ENCODE data around the gene FTCD. TPM values are rescaled to one million over a fixed set of nuclear protein-coding genes. Genes with fewer than 3 reads are reported as not detected.

Gene FTCD
- total RNA-seq, 4 donors from 2014 or later, result not detected

DNA sequence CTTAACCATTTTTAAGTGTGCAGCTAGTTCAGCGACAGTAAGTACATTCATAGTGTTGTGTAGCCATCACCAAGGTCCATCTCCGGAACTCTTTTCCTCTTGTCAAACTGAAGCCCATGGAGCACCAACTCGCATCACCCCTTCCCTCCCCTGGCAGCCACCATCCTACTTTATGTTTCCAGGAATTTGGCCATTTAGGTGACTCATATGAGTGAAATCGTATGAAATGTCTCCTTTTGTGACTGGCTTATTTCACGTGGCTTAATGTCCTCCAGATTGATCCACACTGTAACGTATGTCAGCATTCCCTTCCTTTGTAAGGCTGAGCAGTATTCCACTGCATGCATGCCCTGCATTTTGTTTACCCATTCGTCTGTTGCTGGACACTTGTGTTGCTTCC lies 55.0 kb downstream of the FTCD start:
- Histone ChIP-seq H3K9me3 (peaks cover 5% of the 10 kb centered on the region), H3K27ac (peak overlapping the region; percentile 29), H3K27me3 (peaks cover 31% of the 10 kb centered on the region), H3K36me3 (no peaks in the 10 kb centered on the region), H3K4me3 (peak overlapping the region; percentile 82), H3K4me1 (peaks cover 27% of the 10 kb centered on the region)
- no peak for TF ChIP-seq POLR2A (IDR thresholded peaks at IDR 0.05)
- TF ChIP-seq POLR2AphosphoS5 (IDR thresholded peaks at IDR 0.05), result peak in 1 of 3 donors; percentile 14
- DNase-seq (ENCODE audit: low spot score in 2 of 2), result peak in 1 of 2 donors; percentile 70
- 59% methylated on average over 7 of the region's 7 CpGs for WGBS

- TF ChIP-seq CTCF (IDR thresholded peaks at IDR 0.05) (no peak), EP300 (IDR thresholded peaks at IDR 0.05) (no peak), POLR2A (IDR thresholded peaks at IDR 0.05) (no peak), POLR2AphosphoS5 (IDR thresholded peaks at IDR 0.05) (no peak)
- H3K4me1 ChIP-seq, result peaks cover 29% of the 10 kb centered on the region
- H3K36me3 ChIP-seq, result no peaks in the 10 kb centered on the region
- H3K4me3 ChIP-seq, result peak overlapping the region; percentile 82
- peak in 1 of 2 donors; percentile 48 for DNase-seq (ENCODE audit: low spot score in 2 of 2)
- H3K9me3 ChIP-seq, result peaks cover 5% of the 10 kb centered on the region
- peak overlapping the region; percentile 29 for H3K27ac ChIP-seq
- WGBS, result 71% methylated on average over 6 of the region's 6 CpGs
- H3K27me3 ChIP-seq, result peaks cover 31% of the 10 kb centered on the region
These were observed 55.4 kb downstream of the FTCD start for GRCh38 chr21:46100020-46100419.

DNA sequence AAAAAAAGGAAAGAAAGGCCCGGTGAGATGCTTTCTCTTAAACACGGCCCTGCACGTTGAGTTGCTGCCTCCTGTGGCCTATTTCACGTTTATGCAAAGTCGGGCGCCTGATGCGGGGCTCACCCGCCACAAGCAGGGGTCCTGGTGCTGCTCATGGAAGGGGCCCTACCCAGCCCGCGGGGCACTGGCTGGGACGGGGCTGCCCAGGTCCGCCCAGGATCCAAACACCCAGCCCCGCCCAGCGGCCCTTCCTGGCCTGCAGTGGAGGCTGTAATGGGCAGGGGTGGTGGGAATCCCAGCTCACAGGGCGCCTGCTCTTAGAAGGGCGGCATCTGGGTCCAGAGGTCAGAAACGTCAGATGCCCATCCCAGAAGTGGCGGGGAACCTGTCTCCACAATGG lies 55.9 kb downstream of the FTCD start:
- Histone ChIP-seq H3K27ac (no peak overlapping the region), H3K4me3 (peak overlapping the region; percentile 82), H3K9me3 (peaks cover 5% of the 10 kb centered on the region), H3K4me1 (peaks cover 29% of the 10 kb centered on the region), H3K36me3 (no peaks in the 10 kb centered on the region), H3K27me3 (peaks cover 31% of the 10 kb centered on the region)
- DNase-seq (ENCODE audit: low spot score in 2 of 2), result peak; percentile 74 to 78
- TF ChIP-seq POLR2AphosphoS5 (IDR thresholded peaks at IDR 0.05) (no peak), POLR2A (IDR thresholded peaks at IDR 0.05) (no peak), CTCF (IDR thresholded peaks at IDR 0.05) (no peak), EP300 (IDR thresholded peaks at IDR 0.05) (no peak)
- 25% methylated on average over 18 of the region's 18 CpGs for WGBS

DNA sequence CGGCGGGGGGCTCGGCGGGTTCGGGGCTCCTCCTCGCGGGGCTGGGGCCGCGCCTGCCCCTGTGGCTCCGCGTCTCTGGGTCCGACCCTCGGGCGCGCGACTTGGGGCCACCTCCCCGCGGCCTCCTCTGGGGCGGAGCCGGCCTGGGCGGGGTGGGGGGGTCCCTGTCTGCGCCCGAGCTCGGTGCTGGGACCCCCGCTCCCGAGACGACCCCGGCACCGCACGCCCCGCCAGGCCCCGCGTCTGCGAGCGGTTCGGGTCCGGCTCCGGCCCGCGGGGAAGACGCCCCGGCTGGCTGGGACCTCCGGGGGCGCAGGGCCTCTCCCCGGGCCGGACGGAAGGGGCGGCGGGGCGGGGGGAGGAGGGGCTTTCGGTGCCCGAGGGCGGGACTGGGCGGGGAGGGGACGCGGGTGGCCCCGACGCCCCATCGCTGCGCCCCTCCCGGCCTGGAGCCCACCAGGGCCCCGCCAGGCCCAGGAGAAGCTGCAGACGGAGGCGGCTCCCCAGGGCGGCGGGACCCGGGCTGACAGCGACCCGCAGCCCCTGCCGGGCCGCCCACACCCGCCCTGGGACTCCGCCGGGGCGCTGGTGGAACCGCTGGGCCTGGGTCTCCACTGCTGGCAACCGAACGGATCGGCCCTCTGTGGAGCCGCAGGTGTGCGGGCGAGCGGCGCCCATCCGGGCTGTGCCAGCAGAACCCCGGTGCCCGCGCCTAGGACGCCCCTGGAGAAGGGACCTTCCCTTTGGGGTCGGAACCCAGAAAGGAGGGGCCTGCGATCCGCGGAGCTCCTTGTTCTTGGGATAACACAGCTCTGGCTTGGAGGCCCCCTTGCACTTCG lies 56.9 kb downstream of the FTCD start:
- WGBS, result 0% methylated on average over 10 of the region's 94 CpGs
- Histone ChIP-seq H3K4me3 (peak overlapping the region; percentile 82), H3K27me3 (peaks cover 31% of the 10 kb centered on the region), H3K27ac (peak overlapping the region; percentile 98), H3K36me3 (no peaks in the 10 kb centered on the region), H3K9me3 (peaks cover 5% of the 10 kb centered on the region), H3K4me1 (peaks cover 34% of the 10 kb centered on the region)
- DNase-seq (ENCODE audit: low spot score in 2 of 2), result peak; percentile 73 to 77
- TF ChIP-seq POLR2A (IDR thresholded peaks at IDR 0.05) (no peak), EP300 (IDR thresholded peaks at IDR 0.05) (no peak), POLR2AphosphoS5 (IDR thresholded peaks at IDR 0.05) (no peak), CTCF (IDR thresholded peaks at IDR 0.05) (no peak)

- Histone ChIP-seq H3K4me3 (peak within 1 kb of the TSS; percentile 82), H3K27me3 (peaks cover 31% of the 10 kb centered on the region), H3K36me3 (no peaks in the 10 kb centered on the region), H3K27ac (peak within 1 kb of the TSS; percentile 98), H3K9me3 (peaks cover 2% of the 10 kb centered on the region), H3K4me1 (peaks cover 43% of the 10 kb centered on the region)
- 27% methylated on average over 3 of the region's 83 CpGs for WGBS
- peak; percentile 74 to 81 for DNase-seq (ENCODE audit: low spot score in 2 of 2)
- peak in 1 of 2 donors; percentile 43 for TF ChIP-seq POLR2A (IDR thresholded peaks at IDR 0.05)
- peak in 1 of 2 donors; percentile 37 for TF ChIP-seq CTCF (IDR thresholded peaks at IDR 0.05)
- no peak for TF ChIP-seq EP300 (IDR thresholded peaks at IDR 0.05)
These were observed 57.8 kb downstream of the FTCD start, which contains the start of gene COL6A2 for GRCh38 chr21:46097336-46098293. COL6A2 (plus strand) TSS chr21:46098112.

Measured in suprapubic skin (tissue), 4 donors.